Trophoblast cell (in vitro differentiated cells and primary cell): ENCODE data around the gene TIGAR.

Experiments used
- DNase-seq, 2 donors: peaks; one replicate each; pipeline ENCODE4 v3.0.0-alpha.2; 2016
- H2AFZ ChIP-seq: 2 replicates; pipeline ENCODE4 v1.6.1; 2013; ENCODE audit warnings: low read length, moderate library complexity, mild to moderate bottlenecking; ENCODE audit not compliant: insufficient read depth, poor library complexity
- H2AK5ac ChIP-seq: 2 replicates; pipeline ENCODE4 v1.6.1; 2013; ENCODE audit warnings: mild to moderate bottlenecking, low read length
- H2BK120ac ChIP-seq: 2 replicates; pipeline ENCODE4 v1.6.1; 2013; ENCODE audit warnings: low read length, mild to moderate bottlenecking, moderate library complexity; ENCODE audit not compliant: insufficient read depth, poor library complexity
- H2BK12ac ChIP-seq: 2 replicates; pipeline ENCODE4 v1.6.1; 2013; ENCODE audit warnings: mild to moderate bottlenecking, low read length, moderate library complexity
- H2BK5ac ChIP-seq: 2 replicates; pipeline ENCODE4 v1.6.1; 2013; ENCODE audit warnings: low read length, low read depth, moderate library complexity, mild to moderate bottlenecking; ENCODE audit not compliant: poor library complexity
- H3K14ac ChIP-seq: 2 replicates; pipeline ENCODE4 v1.6.1; 2013; ENCODE audit warnings: mild to moderate bottlenecking, low read length
- H3K18ac ChIP-seq: 2 replicates; pipeline ENCODE4 v1.6.1; 2013; ENCODE audit warnings: mild to moderate bottlenecking, low read length
- H3K23ac ChIP-seq: 2 replicates; pipeline ENCODE4 v1.6.1; 2013; ENCODE audit warnings: low read length
- H3K27ac ChIP-seq: 2 replicates; pipeline ENCODE4 v1.5.1; 2013; ENCODE audit warnings: low read depth, mild to moderate bottlenecking, inconsistent platforms, low read length, moderate library complexity
- H3K27me3 ChIP-seq: 2 replicates; pipeline ENCODE4 v1.6.1; 2013; ENCODE audit warnings: inconsistent platforms, mild to moderate bottlenecking, low read length, moderate library complexity; ENCODE audit not compliant: insufficient read depth
- H3K36me3 ChIP-seq, 2 experiments: 1 replicate in 1 of 2; 2 replicates in 1 of 2; pipeline ENCODE4 v1.6.1; 2013; ENCODE audit warnings: low read length in 2 of 2, mild to moderate bottlenecking in 2 of 2, moderate library complexity in 1 of 2; ENCODE audit not compliant: insufficient read depth in 2 of 2, control insufficient read depth in 1 of 2
- H3K4ac ChIP-seq: 2 replicates; pipeline ENCODE4 v1.6.1; 2013; ENCODE audit warnings: low read depth, mild to moderate bottlenecking, low read length, moderate library complexity
- H3K4me1 ChIP-seq, 2 experiments: 1 replicate in 1 of 2; 2 replicates in 1 of 2; pipeline ENCODE4 v1.6.1; 2013; ENCODE audit warnings: low read length in 2 of 2, mild to moderate bottlenecking in 2 of 2, moderate library complexity in 1 of 2; ENCODE audit not compliant: insufficient read depth in 2 of 2, control insufficient read depth in 1 of 2
- H3K4me2 ChIP-seq: 2 replicates; pipeline ENCODE4 v1.6.1; 2013; ENCODE audit warnings: inconsistent platforms, mild to moderate bottlenecking, low read length, moderate library complexity
- H3K4me3 ChIP-seq: 2 replicates; pipeline ENCODE4 v1.5.1; 2013; ENCODE audit warnings: mild to moderate bottlenecking, low read depth, low read length, inconsistent platforms
- H3K79me1 ChIP-seq: one replicate; pipeline ENCODE4 v1.6.1; 2013; ENCODE audit warnings: low read length
- H3K79me2 ChIP-seq: 2 replicates; pipeline ENCODE4 v1.6.1; 2013; ENCODE audit warnings: low read length, mild to moderate bottlenecking; ENCODE audit not compliant: control insufficient read depth, insufficient read depth, poor library complexity
- H3K9ac ChIP-seq: 2 replicates; pipeline ENCODE4 v1.6.1; 2013; ENCODE audit warnings: mild to moderate bottlenecking, low read length
- H3K9me3 ChIP-seq: 2 replicates; pipeline ENCODE4 v1.6.1; 2013; ENCODE audit warnings: low read depth, mild to moderate bottlenecking, control low read depth, inconsistent platforms, low read length; ENCODE audit not compliant: insufficient read depth
- H4K12ac ChIP-seq: 2 replicates; pipeline ENCODE4 v1.6.1; 2013; ENCODE audit warnings: low read depth, mild to moderate bottlenecking, low read length, moderate library complexity
- H4K8ac ChIP-seq: 2 replicates; pipeline ENCODE4 v1.6.1; 2013; ENCODE audit warnings: low read depth, mild to moderate bottlenecking, low read length, moderate library complexity
- H4K91ac ChIP-seq: one replicate; pipeline ENCODE4 v1.6.1; 2013; ENCODE audit warnings: low read depth, mild to moderate bottlenecking, low read length, moderate library complexity
- WGBS: extraction: QIAGEN DNeasy Blood & Tissue Kit; methylation state at CpG from one replicate; pipeline ENCODE4 v1.1.7; 2013; ENCODE audit warnings: missing lambda C conversion rate; ENCODE audit not compliant: insufficient read length, insufficient coverage; ENCODE audit errors: extremely low coverage; 5-methylcytosine and 5-hydroxymethylcytosine counted together

TIGAR gene

DNA sequence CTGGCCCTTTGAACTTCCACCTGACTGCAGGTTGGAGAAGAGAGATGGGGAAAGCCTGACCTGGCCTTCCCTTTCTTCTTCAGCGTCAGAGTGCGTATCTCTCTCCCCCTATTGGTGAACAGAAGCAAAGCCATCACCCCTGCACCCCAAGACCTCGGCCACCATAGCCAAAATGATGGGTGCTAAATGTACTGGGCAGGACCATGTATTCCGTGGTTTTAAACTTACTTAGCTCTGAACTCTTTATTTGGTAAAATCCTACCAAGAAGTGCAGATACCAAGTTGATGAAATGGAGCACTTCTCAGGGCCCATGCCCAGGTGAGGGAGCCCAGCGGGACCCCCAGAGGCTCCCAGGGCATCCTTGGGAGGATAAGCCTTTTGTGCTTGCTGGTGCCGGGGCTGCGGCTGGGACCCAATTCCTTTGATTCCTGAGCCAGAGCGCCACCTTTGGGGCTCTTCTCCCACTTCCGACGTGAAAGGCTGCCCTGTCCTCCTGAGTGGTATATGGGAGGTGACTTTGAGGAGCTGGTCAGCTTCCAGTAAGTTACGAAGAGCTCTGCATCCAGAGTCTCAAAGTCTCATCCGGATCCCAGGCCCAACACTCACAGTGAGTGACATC lies 38.0 kb upstream of the TIGAR start:
- Histone ChIP-seq H2AFZ (no peak overlapping the region), H2AK5ac (no peak overlapping the region), H2BK120ac (no peak overlapping the region), H3K4me2 (no peak overlapping the region), H3K79me1 (no peaks in the 10 kb centered on the region), H4K8ac (no peak overlapping the region), H3K4ac (no peak overlapping the region), H3K79me2 (no peaks in the 10 kb centered on the region), H3K27ac (no peak overlapping the region), H3K23ac (no peak overlapping the region), H2BK5ac (no peak overlapping the region), H3K14ac (no peak overlapping the region), H3K18ac (no peak overlapping the region), H2BK12ac (no peak overlapping the region), H3K4me3 (no peak overlapping the region), H4K12ac (no peak overlapping the region), H3K9ac (no peak overlapping the region), H3K27me3 (no peaks in the 10 kb centered on the region), H3K4me1 (peaks cover 6 to 27% of the 10 kb centered on the region in 2 experiments), H4K91ac (no peak overlapping the region), H3K9me3 (peaks cover 3% of the 10 kb centered on the region), H3K36me3 (peaks cover 78 to 89% of the 10 kb centered on the region in 2 experiments)
- WGBS = no CpG with 5 or more reads among the region's 12 CpGs
- no peak for DNase-seq

DNA sequence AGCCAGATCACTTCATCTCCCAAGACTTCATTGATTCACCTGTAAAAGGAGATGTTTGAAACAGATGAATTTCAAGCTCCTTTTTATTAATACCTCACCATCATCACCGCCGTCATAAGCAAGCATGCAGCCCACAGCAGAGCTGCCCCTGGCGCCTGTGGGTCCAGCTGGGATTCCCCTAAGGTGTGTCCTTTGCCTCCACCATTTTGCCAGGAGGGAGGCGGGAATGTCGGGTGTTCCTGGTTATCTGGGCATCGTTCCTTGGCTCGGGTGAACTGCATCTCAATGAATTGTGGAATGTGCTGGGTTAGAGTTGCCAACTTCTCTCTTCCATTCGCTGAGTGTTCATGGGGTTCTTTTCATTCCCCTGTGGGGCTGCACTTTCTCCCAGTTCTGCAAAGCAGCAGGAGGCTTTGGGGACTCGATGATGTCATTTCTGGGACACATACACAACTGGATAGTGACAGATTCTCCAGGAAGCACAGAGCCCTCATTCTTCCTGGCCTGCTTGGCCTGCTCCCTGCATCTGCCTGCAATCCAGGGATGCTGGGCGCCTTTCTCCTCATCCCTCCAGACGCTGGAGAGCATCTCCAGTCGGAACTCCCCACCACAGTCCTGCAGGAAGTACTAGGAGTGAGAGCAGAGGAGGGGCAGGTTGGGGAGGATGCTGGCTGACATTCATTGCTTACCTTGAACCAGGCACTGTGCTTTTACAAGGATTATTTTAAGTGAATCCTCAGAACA lies 37.3 kb upstream of the TIGAR start:
- Histone ChIP-seq H2AFZ (no peak overlapping the region), H2BK120ac (no peak overlapping the region), H3K23ac (no peak overlapping the region), H3K79me2 (peaks cover under 1% of the 10 kb centered on the region), H2BK12ac (no peak overlapping the region), H3K9ac (no peak overlapping the region), H3K27me3 (no peaks in the 10 kb centered on the region), H4K8ac (no peak overlapping the region), H3K14ac (no peak overlapping the region), H4K12ac (no peak overlapping the region), H3K27ac (no peak overlapping the region), H3K36me3 (peaks cover 80 to 90% of the 10 kb centered on the region in 2 experiments), H3K9me3 (peaks cover 3% of the 10 kb centered on the region), H3K4ac (no peak overlapping the region), H2AK5ac (no peak overlapping the region), H3K18ac (no peak overlapping the region), H3K79me1 (peaks cover 4% of the 10 kb centered on the region), H4K91ac (no peak overlapping the region), H2BK5ac (no peak overlapping the region), H3K4me2 (no peak overlapping the region), H3K4me3 (no peak overlapping the region), H3K4me1 (peaks cover 13 to 27% of the 10 kb centered on the region in 2 experiments)
- no CpG with 5 or more reads among the region's 12 CpGs for WGBS
- DNase-seq = no peak

GRCh38 chr12:4284306-4284705 lies 36.7 kb upstream of the TIGAR start:
- DNase-seq = no peak

GRCh38 chr12:4285070-4285469 lies 35.9 kb upstream of the TIGAR start:
- Histone ChIP-seq H3K4me3 (no peak overlapping the region), H2BK120ac (no peak overlapping the region), H4K12ac (no peak overlapping the region), H4K8ac (no peak overlapping the region), H3K23ac (no peak overlapping the region), H3K4me2 (no peak overlapping the region), H2AK5ac (no peak overlapping the region), H3K27ac (no peak overlapping the region), H3K9ac (no peak overlapping the region), H2BK5ac (no peak overlapping the region), H3K4me1 (peaks cover 26 to 33% of the 10 kb centered on the region in 2 experiments), H3K36me3 (peaks cover 90 to 94% of the 10 kb centered on the region in 2 experiments), H3K27me3 (no peaks in the 10 kb centered on the region), H2AFZ (no peak overlapping the region), H3K4ac (no peak overlapping the region), H3K18ac (no peak overlapping the region), H3K79me1 (peaks cover 5% of the 10 kb centered on the region), H3K14ac (no peak overlapping the region), H2BK12ac (no peak overlapping the region), H4K91ac (no peak overlapping the region), H3K9me3 (peaks cover 3% of the 10 kb centered on the region), H3K79me2 (peaks cover 3% of the 10 kb centered on the region)
- no CpG with 5 or more reads among the region's 8 CpGs for WGBS
- no peak for DNase-seq

More at GRCh38 chr12:4284306-4284705, 36.7 kb upstream of the TIGAR start:
- H3K4ac ChIP-seq = no peak overlapping the region
- no peak overlapping the region for H3K23ac ChIP-seq
- no peak overlapping the region for H2BK12ac ChIP-seq
- no peak overlapping the region for H2BK120ac ChIP-seq
- H3K9ac ChIP-seq = no peak overlapping the region
- peaks cover 3% of the 10 kb centered on the region for H3K9me3 ChIP-seq
- H3K14ac ChIP-seq = no peak overlapping the region
- H3K36me3 ChIP-seq = peaks cover 84 to 94% of the 10 kb centered on the region in 2 experiments
- no peak overlapping the region for H3K4me3 ChIP-seq
- no peaks in the 10 kb centered on the region for H3K27me3 ChIP-seq
- no CpG with 5 or more reads among the region's 4 CpGs for WGBS
- H4K8ac ChIP-seq = no peak overlapping the region
- peaks cover 19 to 30% of the 10 kb centered on the region in 2 experiments for H3K4me1 ChIP-seq
- no peak overlapping the region for H2BK5ac ChIP-seq
- H3K4me2 ChIP-seq = no peak overlapping the region
- H3K27ac ChIP-seq = no peak overlapping the region
- no peak overlapping the region for H4K91ac ChIP-seq
- H3K79me2 ChIP-seq = peaks cover 3% of the 10 kb centered on the region
- H4K12ac ChIP-seq = no peak overlapping the region
- H3K79me1 ChIP-seq = peaks cover 5% of the 10 kb centered on the region
- H2AFZ ChIP-seq = no peak overlapping the region
- no peak overlapping the region for H2AK5ac ChIP-seq
- H3K18ac ChIP-seq = no peak overlapping the region
